Endothelial cell of umbilical vein (primary cell): ENCODE measurements around the gene LRRC8C. TPM values are rescaled to one million over a fixed set of nuclear protein-coding genes. Genes with fewer than 3 reads are reported as not detected.
A peak's percentile ranks its signal among the peaks of the same experiment; 100 is the strongest.

ENCODE experiments used
- BruUV-seq: library from RNA; stranded (reverse); fragments of 400-500 nt; replicated peaks from 2 replicates; lab custom pipeline; 2021; lab: Mats Ljungman, UMichigan
- CTCF ChIA-PET: fragments of 300-600, 350-600 bp; sonication (Branson Sonifier 250); formaldehyde crosslinking; loops from one replicate; lab custom pipeline; 2021; ENCODE audit warnings: antibody characterized with exemption, inconsistent platforms; lab: Charles Lee
- POLR2A ChIA-PET: fragments of 300-600, 350-600 bp; sonication (Branson Sonifier 250); formaldehyde crosslinking; loops from one replicate; lab custom pipeline; 2021; ENCODE audit warnings: antibody characterized with exemption, inconsistent platforms; lab: Charles Lee
- DNase-seq: peaks from one replicate; pipeline ENCODE4 v3.0.0-alpha.2; 2011; ENCODE audit warnings: low read depth, low spot score
- FAIRE-seq: peaks from 2 replicates; lab custom pipeline; 2011; peaks lifted over from hg19 to GRCh38; lab: Jason Lieb, UNC
- H2AFZ ChIP-seq: 2 replicates; pipeline ENCODE4 v1.6.0; 2012; ENCODE audit warnings: low read depth, low read length, control low read depth, inconsistent platforms
- H3K27ac ChIP-seq: 2 replicates; pipeline ENCODE4 v1.5.1; 2011; ENCODE audit warnings: low read depth, mild to moderate bottlenecking, control low read depth, low read length, moderate library complexity; ENCODE audit not compliant: insufficient read depth
- H3K27me3 ChIP-seq, 2 experiments: 2 replicates each; pipeline versions ENCODE4 v1.6.0 to v1.6.1; 2011; ENCODE audit warnings: low read length in 2 of 2, mixed read lengths in 1 of 2; ENCODE audit not compliant: control insufficient read depth in 2 of 2, insufficient read depth in 2 of 2
- H3K36me3 ChIP-seq, 2 experiments: 2 replicates in 1 of 2; 3 replicates in 1 of 2; pipeline ENCODE4 v1.5.1; 2011; ENCODE audit warnings: low read length in 2 of 2, mild to moderate bottlenecking in 1 of 2, moderate library complexity in 1 of 2; ENCODE audit not compliant: control insufficient read depth in 2 of 2, insufficient read depth in 2 of 2; ENCODE audit errors: extremely low read depth in 1 of 2
- H3K4me1 ChIP-seq: 3 replicates; pipeline ENCODE4 v1.5.1; 2011; ENCODE audit warnings: mild to moderate bottlenecking, low read length; ENCODE audit not compliant: control insufficient read depth, insufficient read depth; ENCODE audit errors: extremely low read depth
- H3K4me2 ChIP-seq: 2 replicates; pipeline ENCODE4 v1.6.1; 2011; ENCODE audit warnings: low read length, control low read depth, mixed read lengths; ENCODE audit not compliant: insufficient read depth
- H3K4me3 ChIP-seq, 3 experiments: fragments of 200-600 bp in 1 of 3; sonication (generic), shearing (Covaris generic) in 1 of 3; replicated peaks in 1 of 3; 2 replicates each; pipeline ENCODE4 v1.5.1; 2011 to 2016; ENCODE audit warnings: control low read depth in 3 of 3, low read length in 3 of 3, mild to moderate bottlenecking in 2 of 3, inconsistent platforms in 1 of 3, low read depth in 1 of 3, moderate library complexity in 1 of 3; ENCODE audit not compliant: insufficient read depth in 1 of 3
- H3K79me2 ChIP-seq: 2 replicates; pipeline ENCODE4 v1.6.0; 2012; ENCODE audit warnings: low read length, inconsistent platforms; ENCODE audit not compliant: control insufficient read depth, insufficient read depth
- H3K9ac ChIP-seq: replicated peaks from 2 replicates; pipeline ENCODE3; 2011; ENCODE audit warnings: low read length, control low read depth; ENCODE audit not compliant: insufficient read depth; ENCODE audit errors: extremely low read depth
- H3K9me1 ChIP-seq: replicated peaks from 3 replicates; pipeline ENCODE4 v1.6.0; 2011; ENCODE audit warnings: mild to moderate bottlenecking, low read length; ENCODE audit not compliant: control insufficient read depth, insufficient read depth; ENCODE audit errors: extremely low read depth
- H3K9me3 ChIP-seq: replicated peaks from 2 replicates; pipeline ENCODE4 v1.5.1; 2012; ENCODE audit warnings: low read length, inconsistent platforms; ENCODE audit not compliant: control insufficient read depth, insufficient read depth
- H4K20me1 ChIP-seq: replicated peaks from 2 replicates; pipeline ENCODE3; 2011; ENCODE audit warnings: mild to moderate bottlenecking, low read length; ENCODE audit not compliant: control insufficient read depth, insufficient read depth; ENCODE audit errors: extremely low read depth
- CTCF ChIP-seq, 2 donors: IDR thresholded peaks; 1 replicate in 1 of 2; 2 replicates in 1 of 2; pipeline ENCODE4 v1.5.1; 2011; ENCODE audit warnings: low read length in 2 of 2, mild to moderate bottlenecking in 2 of 2, moderate library complexity in 2 of 2, control low read depth in 1 of 2, inconsistent platforms in 1 of 2, low read depth in 1 of 2; ENCODE audit not compliant: insufficient read depth in 1 of 2; ENCODE audit errors: extremely low read depth in 1 of 2
- FOS ChIP-seq: IDR thresholded peaks from 2 replicates; pipeline ENCODE4 v1.6.1; 2011; ENCODE audit warnings: mild to moderate bottlenecking, low read length, moderate library complexity, borderline replicate concordance; ENCODE audit not compliant: insufficient read depth
- GATA2 ChIP-seq: IDR thresholded peaks from 2 replicates; pipeline ENCODE4 v1.7.0; 2011; ENCODE audit warnings: low read depth, mild to moderate bottlenecking, moderate library complexity, mixed read lengths, low read length; ENCODE audit not compliant: insufficient read length, insufficient read depth
- JUN ChIP-seq: IDR thresholded peaks from 2 replicates; pipeline ENCODE4 v1.6.1; 2011; ENCODE audit warnings: borderline replicate concordance, low read depth; ENCODE audit not compliant: insufficient read length, insufficient read depth
- MYC ChIP-seq: IDR thresholded peaks from one replicate; pipeline ENCODE4 v1.6.1; 2011; ENCODE audit warnings: mild to moderate bottlenecking, low read depth, low read length
- POLR2A ChIP-seq: IDR thresholded peaks from 2 replicates; pipeline ENCODE4 v1.6.1; 2012; ENCODE audit warnings: low read depth, mild to moderate bottlenecking, control low read depth, low read length
- POLR2AphosphoS5 ChIP-seq: IDR thresholded peaks from 2 replicates; pipeline ENCODE4 v1.6.1; 2012; ENCODE audit warnings: low read depth, mild to moderate bottlenecking, control low read depth, low read length, moderate library complexity; ENCODE audit not compliant: insufficient read depth
- dilution Hi-C: fragments of 300-500 bp; cut with MboI; formaldehyde crosslinking; loops from one replicate; pipeline ENCODE4 v1.15.0; 2019; ENCODE audit warnings: low sequenced_read_pairs; ENCODE audit not compliant: extremely low pct_ligation_motif_present
- intact Hi-C: fragments of 100-400 bp; cut with micrococcal nuclease; formaldehyde crosslinking; loops from one replicate; pipeline ENCODE4 v1.10.0; 2022
- polyA plus RNA-seq, 4 experiments: library from polyadenylated mRNA; depleted of rRNA in 3 of 4; stranded (reverse) in 3 of 4; unstranded in 1 of 4; fragments of >200 nt; gene quantifications; 2 replicates each; pipeline versions ENCODE4 v1.2.1 to v1.2.3, GENCODE V29; 2011 to 2012; ENCODE audit warnings: missing spikeins in 1 of 4
- total RNA-seq: library from RNA; stranded (reverse); gene quantifications from 2 replicates; pipeline ENCODE4 v1.2.3, GENCODE V29; 2021
- TF ChIP-seq, protein P1 (sequence below): IDR thresholded peaks from 2 replicates; pipeline ENCODE4 v1.6.1; 2011; ENCODE audit not compliant: insufficient read depth, insufficient read length

Gene LRRC8C
- total and polyA plus RNA-seq, 2 donors (not counting 3 experiments of a cell fraction or from before 2014, with no cell fraction given), result 33.6 to 51.5 TPM

DNA sequence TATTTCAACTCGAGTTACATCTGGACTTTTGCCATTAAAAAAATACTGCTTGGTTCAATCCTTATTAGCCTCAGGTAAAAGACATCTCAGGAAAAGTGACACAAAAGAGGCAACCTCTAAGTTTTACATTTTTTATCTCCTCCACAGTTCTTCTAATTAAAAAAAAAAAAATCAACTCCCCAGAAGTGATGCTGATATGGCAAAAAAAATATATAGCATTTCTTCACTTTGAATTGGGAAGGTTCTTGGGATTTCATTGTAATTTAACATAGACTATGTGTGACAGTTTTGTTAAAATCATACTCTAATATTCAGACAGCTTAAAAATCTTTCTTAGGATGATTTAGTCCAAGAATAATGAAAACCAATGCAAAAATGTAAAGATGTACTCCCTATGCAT lies 87.9 kb downstream of the LRRC8C start:
- no peaks in the 10 kb centered on the region for H3K9me3 ChIP-seq
- intact Hi-C loops (loop anchor here (1.0 kb wide), 2 partner anchors 41 to 85 kb away; no protein-coding TSS in a partner anchor), dilution Hi-C loops (no loop called here)
- TF ChIP-seq MYC, result no peak
- TF ChIP-seq JUN, result no peak
- no peak for TF ChIP-seq POLR2AphosphoS5
- no peak for TF ChIP-seq GATA2
- no peak for TF ChIP-seq POLR2A
- no peak for TF ChIP-seq CTCF (IDR thresholded peaks at IDR 0.05; ENCODE audit: extremely low read depth in 1 of 2, insufficient read depth in 1 of 2, low read depth in 1 of 2, low read length in 2 of 2)
- TF ChIP-seq FOS, result no peak
- TF ChIP-seq, protein P1, sequence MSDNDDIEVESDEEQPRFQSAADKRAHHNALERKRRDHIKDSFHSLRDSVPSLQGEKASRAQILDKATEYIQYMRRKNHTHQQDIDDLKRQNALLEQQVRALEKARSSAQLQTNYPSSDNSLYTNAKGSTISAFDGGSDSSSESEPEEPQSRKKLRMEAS, result no peak
- peaks cover 25% of the 10 kb centered on the region for H3K79me2 ChIP-seq
- no peak for DNase-seq
- peak overlapping the region; percentile 93 for H3K4me2 ChIP-seq
- H2AFZ ChIP-seq, result no peak overlapping the region
- no peaks in the 10 kb centered on the region for H3K36me3 ChIP-seq
- POLR2A ChIA-PET, result no interaction called here
- CTCF ChIA-PET, result interaction anchor here (0.7 to 3.6 kb wide), 10 partner anchors 9 to 234 kb away, joined by 3 to 40 read pairs (median 5); partner anchors contain the start of gene LRRC8C
- H3K4me1 ChIP-seq, result peaks cover 84% of the 10 kb centered on the region
- BruUV-seq, result TSS peak; percentile 57
- no peaks in the 10 kb centered on the region for H3K9me1 ChIP-seq
- H3K27ac ChIP-seq, result peak overlapping the region; percentile 76
- H3K9ac ChIP-seq, result peak overlapping the region; percentile 85
- no peak overlapping the region for H3K4me3 ChIP-seq
- H3K27me3 ChIP-seq, result no peaks in the 10 kb centered on the region
- FAIRE-seq, result no peak
- H4K20me1 ChIP-seq, result no peaks in the 10 kb centered on the region
